A673 (cell line): ENCODE measurements around the gene PASD1. TPM values are rescaled to one million over a fixed set of nuclear protein-coding genes. Genes with fewer than 3 reads are reported as not detected.

Source experiments
- BruUV-seq: library from RNA; stranded (reverse); fragments of 400-500 nt; replicated peaks from 2 replicates; lab custom pipeline; 2021; lab: Mats Ljungman, UMichigan
- CTCF ChIA-PET: fragments of 300-600 bp; sonication (Branson Sonifier 250); formaldehyde crosslinking; loops from one replicate; lab custom pipeline; 2022; ENCODE audit warnings: antibody characterized with exemption; lab: Charles Lee
- POLR2A ChIA-PET: fragments of 300-600 bp; sonication (Branson Sonifier 250); formaldehyde crosslinking; loops from one replicate; lab custom pipeline; 2022; ENCODE audit warnings: antibody characterized with exemption; ENCODE audit not compliant: low non-redundant PET; lab: Charles Lee
- DNase-seq: peaks from one replicate; pipeline ENCODE4 v3.0.0-alpha.2; 2015; ENCODE audit warnings: low spot score
- H3K27ac ChIP-seq: fragments of 200-600 bp; sonication (generic); 2 replicates; pipeline ENCODE4 v1.5.1; 2016; ENCODE audit warnings: mixed run types, low read depth, mild to moderate bottlenecking, mixed read lengths, antibody characterized with exemption, low read length; ENCODE audit not compliant: poor library complexity, severe bottlenecking
- H3K27me3 ChIP-seq: fragments of 200-600 bp; sonication (generic); replicated peaks from 2 replicates; pipeline ENCODE4 v1.6.1; 2017; ENCODE audit warnings: mixed run types, low read depth, mild to moderate bottlenecking, mixed read lengths, antibody characterized with exemption, low read length; ENCODE audit not compliant: insufficient read depth, poor library complexity
- H3K36me3 ChIP-seq: fragments of 200-600 bp; sonication (generic); 2 replicates; pipeline ENCODE4 v1.6.1; 2016; ENCODE audit warnings: mixed run types, mild to moderate bottlenecking, mixed read lengths, antibody characterized with exemption, low read length; ENCODE audit not compliant: insufficient read depth, poor library complexity, severe bottlenecking
- H3K4me1 ChIP-seq: fragments of 200-600 bp; sonication (generic); 2 replicates; pipeline ENCODE4 v1.6.1; 2017; ENCODE audit warnings: mixed run types, mild to moderate bottlenecking, mixed read lengths, antibody characterized with exemption, low read length; ENCODE audit not compliant: insufficient read depth, poor library complexity, severe bottlenecking
- H3K4me3 ChIP-seq: fragments of 200-600 bp; sonication (generic); 2 replicates; pipeline ENCODE4 v1.5.1; 2016; ENCODE audit warnings: low read depth, mixed run types, mild to moderate bottlenecking, mixed read lengths, low read length; ENCODE audit not compliant: poor library complexity, severe bottlenecking
- H3K9me3 ChIP-seq: fragments of 200-600 bp; sonication (generic); 2 replicates; pipeline ENCODE4 v1.6.1; 2016; ENCODE audit warnings: mixed run types, low read depth, mild to moderate bottlenecking, mixed read lengths, antibody characterized with exemption, low read length; ENCODE audit not compliant: poor library complexity, severe bottlenecking
- CTCF ChIP-seq: fragments of 300-800, 200-600 bp; sonication (generic); conservative IDR thresholded peaks from 2 replicates; pipeline ENCODE4 v1.5.1; 2017; ENCODE audit warnings: low read depth, mild to moderate bottlenecking, antibody characterized with exemption, low read length, moderate library complexity, mixed read lengths
- EZH2 ChIP-seq: fragments of 200-600 bp; sonication (generic); IDR thresholded peaks from 2 replicates; pipeline ENCODE4 v1.6.1; 2017; ENCODE audit warnings: borderline replicate concordance, low read depth, mild to moderate bottlenecking, mixed read lengths, antibody characterized with exemption, low read length; ENCODE audit not compliant: poor library complexity, severe bottlenecking
- intact Hi-C: fragments of 100-400 bp; cut with micrococcal nuclease; formaldehyde crosslinking; loops from one replicate; pipeline ENCODE4 v1.10.0; 2022; ENCODE audit not compliant: unreplicated experiment
- total RNA-seq: library from RNA; stranded (reverse); gene quantifications from 2 replicates; pipeline ENCODE4 v1.2.3, GENCODE V29; 2021

Gene PASD1
- total RNA-seq, 1 experiment from 2014 or later: not detected

DNA sequence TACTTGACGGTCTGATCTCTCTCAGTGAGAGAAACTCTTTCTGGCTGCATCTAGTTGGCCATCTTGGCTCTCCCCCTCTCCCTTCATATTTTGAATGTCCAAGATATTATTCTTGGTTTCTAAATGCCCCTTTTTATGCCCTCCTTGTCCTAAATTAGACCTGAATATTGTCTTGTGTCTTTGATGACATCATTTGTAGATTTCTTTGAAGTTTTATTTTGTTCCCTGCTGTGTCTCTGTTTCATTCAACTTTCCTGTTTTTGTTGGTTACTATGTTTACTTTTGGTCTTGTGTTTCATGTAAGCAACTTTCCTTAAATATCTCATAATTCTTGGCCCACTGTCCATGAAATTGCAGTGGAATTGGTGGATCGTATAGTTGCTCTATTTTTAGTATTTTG is 46.1 kb upstream of the PASD1 start:
- intact Hi-C loops: no loop called here
- H3K4me1 ChIP-seq: no peaks in the 10 kb centered on the region
- no peak overlapping the region for H3K4me3 ChIP-seq
- H3K36me3 ChIP-seq: no peaks in the 10 kb centered on the region
- TF ChIP-seq CTCF: no peak
- H3K9me3 ChIP-seq: no peaks in the 10 kb centered on the region
- no peak overlapping the region for H3K27ac ChIP-seq
- no TSS peak for BruUV-seq
- ChIA-PET CTCF (no interaction called here), POLR2A (no interaction called here)
- H3K27me3 ChIP-seq: peaks cover 20% of the 10 kb centered on the region
- no peak for DNase-seq

- CTCF ChIA-PET: no interaction called here
- no peaks in the 10 kb centered on the region for H3K36me3 ChIP-seq
- intact Hi-C loops: no loop called here
- H3K27ac ChIP-seq: no peak overlapping the region
- peaks cover 42% of the 10 kb centered on the region for H3K27me3 ChIP-seq
- H3K9me3 ChIP-seq: no peaks in the 10 kb centered on the region
- TF ChIP-seq CTCF (no peak), EZH2 (no peak)
- DNase-seq: no peak
- H3K4me3 ChIP-seq: no peak overlapping the region
- BruUV-seq: no TSS peak
- POLR2A ChIA-PET: no interaction called here
- H3K4me1 ChIP-seq: no peaks in the 10 kb centered on the region
Observed at GRCh38 chrX:151523351-151523750, 40.1 kb upstream of the PASD1 start.

DNA sequence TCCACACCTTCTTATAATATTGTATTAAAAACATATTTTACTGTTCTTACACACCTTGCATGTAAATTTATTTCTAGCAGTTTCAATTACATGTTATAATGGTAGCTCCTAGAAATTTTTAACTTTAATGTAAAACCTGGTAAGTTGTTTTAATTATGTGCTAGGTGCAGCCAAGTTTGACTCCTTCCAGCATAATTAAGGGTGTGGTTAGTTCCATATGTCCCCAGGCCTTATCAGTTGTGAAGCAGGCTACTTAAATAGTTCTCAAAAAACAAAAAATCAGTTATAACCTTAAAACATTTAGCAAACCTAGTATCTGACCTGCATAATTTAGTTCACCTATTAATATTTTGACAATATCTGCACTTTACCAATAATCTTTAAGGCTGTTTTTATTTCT is 26.9 kb upstream of the PASD1 start:
- H3K4me1 ChIP-seq: no peaks in the 10 kb centered on the region
- TF ChIP-seq EZH2 (no peak), CTCF (no peak)
- intact Hi-C loops: no loop called here
- no peak overlapping the region for H3K4me3 ChIP-seq
- DNase-seq: no peak
- no peaks in the 10 kb centered on the region for H3K9me3 ChIP-seq
- CTCF ChIA-PET: no interaction called here
- no peaks in the 10 kb centered on the region for H3K36me3 ChIP-seq
- H3K27ac ChIP-seq: no peak overlapping the region
- no TSS peak for BruUV-seq
- H3K27me3 ChIP-seq: no peaks in the 10 kb centered on the region
- POLR2A ChIA-PET: no interaction called here

DNA sequence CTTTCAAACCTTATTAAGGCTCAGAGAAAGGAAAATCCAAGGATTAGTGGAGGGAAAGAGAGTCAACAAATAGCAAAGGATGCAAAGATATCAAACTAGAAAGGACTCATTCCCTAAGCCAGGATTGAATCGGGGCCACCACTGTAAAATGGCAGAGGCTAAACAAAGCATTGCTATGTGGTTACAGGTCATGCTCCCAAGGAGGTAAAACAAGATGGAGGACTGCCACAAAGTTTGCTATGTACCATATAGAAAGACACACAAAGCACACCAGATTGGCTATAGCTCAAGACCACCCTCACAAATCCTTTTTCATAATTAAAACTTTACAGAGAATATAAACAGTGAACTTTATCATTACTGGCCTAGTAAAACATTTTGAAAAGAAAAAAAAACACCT is 25.9 kb upstream of the PASD1 start:
- TF ChIP-seq CTCF (no peak), EZH2 (no peak)
- Histone ChIP-seq H3K4me3 (no peak overlapping the region), H3K4me1 (no peaks in the 10 kb centered on the region), H3K27ac (no peak overlapping the region), H3K36me3 (no peaks in the 10 kb centered on the region), H3K27me3 (no peaks in the 10 kb centered on the region), H3K9me3 (no peaks in the 10 kb centered on the region)
- ChIA-PET POLR2A (no interaction called here), CTCF (no interaction called here)
- no TSS peak for BruUV-seq
- no peak for DNase-seq
- intact Hi-C loops: no loop called here
